HepG2 (cell line): Measurements from ENCODE around the gene LYSMD1. TPM values are rescaled to one million over a fixed set of nuclear protein-coding genes. Genes with fewer than 3 reads are reported as not detected.

ENCODE experiments used
- EP300 ChIP-seq, 3 experiments: sonication (generic) in 1 of 3; formaldehyde crosslinking in 1 of 3; IDR thresholded peaks; 2 replicates each; pipeline versions ENCODE4 v1.5.1 to v1.6.1; 2011 to 2020; ENCODE audit warnings: low read depth in 2 of 3, low read length in 2 of 3, borderline replicate concordance in 1 of 3, improper control_type of control experiment in 1 of 3, mild to moderate bottlenecking in 1 of 3, missing genetic modification reagents in 1 of 3, moderate library complexity in 1 of 3
- HES4 ChIP-seq: sonication (generic); formaldehyde crosslinking; IDR thresholded peaks from 2 replicates; pipeline ENCODE4 v1.9.0; 2021; ENCODE audit warnings: mild to moderate bottlenecking, missing genetic modification reagents, borderline replicate concordance
- HNRNPK ChIP-seq: fragments of 200-400 bp; formaldehyde crosslinking; IDR thresholded peaks from 2 replicates; pipeline ENCODE4 v1.6.1; 2018; ENCODE audit warnings: low read length, low read depth, moderate library complexity, mild to moderate bottlenecking; ENCODE audit not compliant: poor library complexity, severe bottlenecking
- IRX3 ChIP-seq: sonication (generic); formaldehyde crosslinking; IDR thresholded peaks from 2 replicates; pipeline ENCODE4 v1.8.1; 2023; ENCODE audit warnings: mild to moderate bottlenecking, low read depth, missing genetic modification reagents, borderline replicate concordance
- MBNL3 ChIP-seq: fragments of 250-450 bp; sonication (Bioruptor Pico); conservative IDR thresholded peaks from 2 replicates; pipeline ENCODE4 v1.8.0; 2022; ENCODE audit warnings: mild to moderate bottlenecking, inconsistent platforms
- SATB2 ChIP-seq: sonication (generic); formaldehyde crosslinking; IDR thresholded peaks from 2 replicates; pipeline ENCODE4 v1.5.0; 2020; ENCODE audit warnings: missing genetic modification reagents
- SPEN ChIP-seq: sonication (generic); formaldehyde crosslinking; IDR thresholded peaks from 2 replicates; pipeline ENCODE4 v1.5.1; 2020; ENCODE audit warnings: low read depth, mild to moderate bottlenecking, missing genetic modification reagents
- TCF7L2 ChIP-seq: IDR thresholded peaks from 2 replicates; pipeline ENCODE4 v1.6.1; 2011; ENCODE audit warnings: mild to moderate bottlenecking, low read depth, low read length, moderate library complexity
- TEAD2 ChIP-seq: sonication (generic); formaldehyde crosslinking; IDR thresholded peaks from 2 replicates; pipeline ENCODE4 v1.9.0; 2021; ENCODE audit warnings: missing genetic modification reagents
- THAP11 ChIP-seq: IDR thresholded peaks from 2 replicates; pipeline ENCODE4 v1.6.1; 2016; ENCODE audit warnings: missing biosample characterization, missing genetic modification reagents
- U2AF1 ChIP-seq: fragments of 200-400 bp; formaldehyde crosslinking; optimal IDR thresholded peaks from 2 replicates; pipeline ENCODE3; 2017; ENCODE audit warnings: mild to moderate bottlenecking, low read depth, low read length
- ZBTB1 ChIP-seq: sonication (generic); formaldehyde crosslinking; IDR thresholded peaks from 2 replicates; pipeline ENCODE4 v1.4.0; 2020; ENCODE audit warnings: missing genetic modification reagents, borderline replicate concordance
- ZBTB38 ChIP-seq: sonication (generic); formaldehyde crosslinking; IDR thresholded peaks from 2 replicates; pipeline ENCODE4 v1.5.1; 2020; ENCODE audit warnings: mild to moderate bottlenecking, missing genetic modification reagents
- ZFP82 ChIP-seq: sonication (generic); formaldehyde crosslinking; IDR thresholded peaks from 2 replicates; pipeline ENCODE4 v1.5.1; 2020; ENCODE audit warnings: mild to moderate bottlenecking, missing genetic modification reagents, borderline replicate concordance
- ZFX ChIP-seq: sonication (generic); formaldehyde crosslinking; IDR thresholded peaks from 2 replicates; pipeline ENCODE4 v1.4.0; 2020; ENCODE audit warnings: mild to moderate bottlenecking, low read depth, missing genetic modification reagents, moderate library complexity
- ZNF121 ChIP-seq: sonication (generic); formaldehyde crosslinking; IDR thresholded peaks from 2 replicates; pipeline ENCODE4 v1.5.0; 2020; ENCODE audit warnings: mild to moderate bottlenecking, missing genetic modification reagents
- ZNF274 ChIP-seq: sonication (generic); formaldehyde crosslinking; IDR thresholded peaks from 2 replicates; pipeline ENCODE4 v1.5.1; 2020; ENCODE audit warnings: mild to moderate bottlenecking, missing genetic modification reagents
- ZNF431 ChIP-seq: sonication (generic); formaldehyde crosslinking; IDR thresholded peaks from 2 replicates; pipeline ENCODE4 v1.9.0; 2022; ENCODE audit warnings: missing genetic modification reagents, low read depth, mild to moderate bottlenecking, borderline replicate concordance
- ZNF496 ChIP-seq: sonication (generic); formaldehyde crosslinking; IDR thresholded peaks from 2 replicates; pipeline ENCODE4 v1.8.1; 2023; ENCODE audit warnings: mild to moderate bottlenecking, moderate library complexity, missing genetic modification reagents; ENCODE audit not compliant: insufficient replicate concordance
- ZNF816 ChIP-seq: sonication (generic); formaldehyde crosslinking; IDR thresholded peaks from 2 replicates; pipeline ENCODE4 v1.8.0; 2022; ENCODE audit warnings: missing genetic modification reagents, mild to moderate bottlenecking, borderline replicate concordance
- polyA plus RNA-seq, 8 experiments: library from polyadenylated mRNA; depleted of rRNA in 3 of 8; stranded (reverse) in 7 of 8; unstranded in 1 of 8; fragments of >200 nt; fragmentation: Illumina TruSeq in 4 of 8; extraction: Trizol in 4 of 8; gene quantifications; 2 replicates each; pipeline versions ENCODE4 v1.2.1 to v1.2.3, GENCODE V29; 2011 to 2016; ENCODE audit warnings: low read depth in 4 of 8, missing spikeins in 1 of 8, mixed read lengths in 1 of 8; ENCODE audit not compliant: insufficient read depth in 1 of 8
- total RNA-seq, 5 experiments: library from RNA; depleted of rRNA; stranded (reverse); fragments of >200 nt; fragmentation: Illumina TruSeq; extraction: Trizol; gene quantifications; 2 replicates each; pipeline ENCODE4 v1.2.3, GENCODE V29; 2016; ENCODE audit warnings: low read depth in 1 of 5
- TF ChIP-seq, protein P1 (sequence below): fragments of 450-650 bp; IDR thresholded peaks from 2 replicates; pipeline ENCODE4 v1.6.1; 2016
- TF ChIP-seq, protein P2 (sequence below): sonication (generic); formaldehyde crosslinking; IDR thresholded peaks from 2 replicates; pipeline ENCODE4 v1.4.0; 2020; ENCODE audit warnings: missing genetic modification reagents, borderline replicate concordance
- TF ChIP-seq, protein P3 (sequence below): sonication (generic); formaldehyde crosslinking; IDR thresholded peaks from 2 replicates; pipeline ENCODE4 v1.4.0; 2020; ENCODE audit warnings: missing genetic modification reagents
- TF ChIP-seq, protein P4 (sequence below): sonication (generic); formaldehyde crosslinking; IDR thresholded peaks from 2 replicates; pipeline ENCODE4 v1.4.0; 2020; ENCODE audit warnings: mild to moderate bottlenecking, missing genetic modification reagents

The LYSMD1 gene
- total and polyA plus RNA-seq, 2 of the 13 experiments (the other 11 are each of a cell fraction or from before 2014, with no cell fraction given): 3.8 to 4.8 TPM

DNA sequence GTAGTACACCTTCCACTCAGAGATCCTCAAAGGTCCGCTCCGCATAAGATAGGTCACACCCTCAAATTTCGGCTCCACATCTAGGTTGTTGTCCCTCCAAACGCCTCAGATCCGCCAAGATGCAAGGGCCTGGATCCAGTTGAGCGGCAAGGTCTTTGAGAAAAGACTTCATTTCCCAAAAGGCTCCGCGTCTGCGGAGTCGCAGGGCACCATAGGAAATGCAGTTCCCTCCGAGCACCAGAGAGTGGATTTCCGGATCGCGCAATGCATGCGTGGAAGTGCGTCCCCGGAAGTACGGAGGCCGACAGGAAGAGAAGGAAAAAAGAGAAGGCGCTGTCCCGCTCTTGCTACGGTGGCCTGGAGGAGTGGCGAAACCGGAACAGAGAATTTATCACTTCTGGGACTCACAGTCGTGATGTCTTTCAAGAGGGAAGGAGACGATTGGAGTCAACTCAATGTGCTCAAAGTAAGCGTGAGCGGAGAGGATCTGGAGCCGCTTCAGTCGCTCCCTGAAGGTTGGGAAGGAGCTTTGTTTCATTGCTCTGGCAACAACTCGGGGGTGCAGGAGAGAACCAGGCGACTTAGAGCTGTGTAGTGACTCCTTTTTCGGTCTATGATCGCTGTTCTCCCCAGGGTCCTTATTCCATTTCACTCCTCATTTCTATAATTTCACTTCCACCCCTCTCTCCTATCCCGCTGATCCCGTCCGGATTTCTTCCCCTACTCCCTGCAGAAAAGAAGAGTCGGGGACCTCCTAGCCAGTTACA lies at the start of gene LYSMD1, which contains the start of gene SCNM1 (continued):
- TF ChIP-seq, protein P1, sequence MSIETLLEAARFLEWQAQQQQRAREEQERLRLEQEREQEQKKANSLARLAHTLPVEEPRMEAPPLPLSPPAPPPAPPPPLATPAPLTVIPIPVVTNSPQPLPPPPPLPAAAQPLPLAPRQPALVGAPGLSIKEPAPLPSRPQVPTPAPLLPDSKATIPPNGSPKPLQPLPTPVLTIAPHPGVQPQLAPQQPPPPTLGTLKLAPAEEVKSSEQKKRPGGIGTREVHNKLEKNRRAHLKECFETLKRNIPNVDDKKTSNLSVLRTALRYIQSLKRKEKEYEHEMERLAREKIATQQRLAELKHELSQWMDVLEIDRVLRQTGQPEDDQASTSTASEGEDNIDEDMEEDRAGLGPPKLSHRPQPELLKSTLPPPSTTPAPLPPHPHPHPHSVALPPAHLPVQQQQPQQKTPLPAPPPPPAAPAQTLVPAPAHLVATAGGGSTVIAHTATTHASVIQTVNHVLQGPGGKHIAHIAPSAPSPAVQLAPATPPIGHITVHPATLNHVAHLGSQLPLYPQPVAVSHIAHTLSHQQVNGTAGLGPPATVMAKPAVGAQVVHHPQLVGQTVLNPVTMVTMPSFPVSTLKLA: peak; percentile 55; the same call in 1 of the 2 replicates
- TF ChIP-seq, protein P2, sequence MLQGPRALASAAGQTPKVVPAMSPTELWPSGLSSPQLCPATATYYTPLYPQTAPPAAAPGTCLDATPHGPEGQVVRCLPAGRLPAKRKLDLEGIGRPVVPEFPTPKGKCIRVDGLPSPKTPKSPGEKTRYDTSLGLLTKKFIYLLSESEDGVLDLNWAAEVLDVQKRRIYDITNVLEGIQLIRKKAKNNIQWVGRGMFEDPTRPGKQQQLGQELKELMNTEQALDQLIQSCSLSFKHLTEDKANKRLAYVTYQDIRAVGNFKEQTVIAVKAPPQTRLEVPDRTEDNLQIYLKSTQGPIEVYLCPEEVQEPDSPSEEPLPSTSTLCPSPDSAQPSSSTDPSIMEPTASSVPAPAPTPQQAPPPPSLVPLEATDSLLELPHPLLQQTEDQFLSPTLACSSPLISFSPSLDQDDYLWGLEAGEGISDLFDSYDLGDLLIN (CRISPR knock-in tag): peak; percentile 88
- TF ChIP-seq ZNF121: peak; percentile 23; the same call in 1 of the 2 replicates
- TF ChIP-seq MBNL3 (CRISPR knock-in tag): no peak
- no peak for TF ChIP-seq ZFP82 (CRISPR knock-in tag)
- TF ChIP-seq ZBTB38 (CRISPR knock-in tag): 0 out of 2 replicates have a peak, but pooled peaks have one; percentile 66
- peak; percentile 99 for TF ChIP-seq ZFX (CRISPR knock-in tag)
- TF ChIP-seq, protein P3, sequence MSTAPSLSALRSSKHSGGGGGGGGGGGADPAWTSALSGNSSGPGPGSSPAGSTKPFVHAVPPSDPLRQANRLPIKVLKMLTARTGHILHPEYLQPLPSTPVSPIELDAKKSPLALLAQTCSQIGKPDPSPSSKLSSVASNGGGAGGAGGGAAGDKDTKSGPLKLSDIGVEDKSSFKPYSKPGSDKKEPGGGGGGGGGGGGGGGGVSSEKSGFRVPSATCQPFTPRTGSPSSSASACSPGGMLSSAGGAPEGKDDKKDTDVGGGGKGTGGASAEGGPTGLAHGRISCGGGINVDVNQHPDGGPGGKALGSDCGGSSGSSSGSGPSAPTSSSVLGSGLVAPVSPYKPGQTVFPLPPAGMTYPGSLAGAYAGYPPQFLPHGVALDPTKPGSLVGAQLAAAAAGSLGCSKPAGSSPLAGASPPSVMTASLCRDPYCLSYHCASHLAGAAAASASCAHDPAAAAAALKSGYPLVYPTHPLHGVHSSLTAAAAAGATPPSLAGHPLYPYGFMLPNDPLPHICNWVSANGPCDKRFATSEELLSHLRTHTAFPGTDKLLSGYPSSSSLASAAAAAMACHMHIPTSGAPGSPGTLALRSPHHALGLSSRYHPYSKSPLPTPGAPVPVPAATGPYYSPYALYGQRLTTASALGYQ: 0 out of 2 replicates have a peak, but pooled peaks have one; percentile 56
- no peak for TF ChIP-seq TCF7L2
- TF ChIP-seq, protein P4, sequence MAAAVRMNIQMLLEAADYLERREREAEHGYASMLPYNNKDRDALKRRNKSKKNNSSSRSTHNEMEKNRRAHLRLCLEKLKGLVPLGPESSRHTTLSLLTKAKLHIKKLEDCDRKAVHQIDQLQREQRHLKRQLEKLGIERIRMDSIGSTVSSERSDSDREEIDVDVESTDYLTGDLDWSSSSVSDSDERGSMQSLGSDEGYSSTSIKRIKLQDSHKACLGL (CRISPR knock-in tag): no peak
- TF ChIP-seq HNRNPK: no peak
- peak; percentile 45; the same call in 1 of the 2 replicates for TF ChIP-seq ZNF816
- TF ChIP-seq ZNF496 (CRISPR knock-in tag): no peak
- no peak for TF ChIP-seq ZNF431 (CRISPR knock-in tag)
- TF ChIP-seq THAP11 (CRISPR knock-in tag): peak; percentile 99
- TF ChIP-seq ZBTB1 (CRISPR knock-in tag): no peak
- no peak for TF ChIP-seq TEAD2
- no peak for TF ChIP-seq U2AF1
- peak in 1 of 2 experiments; percentile 54; a peak in 1 of 4 replicates for TF ChIP-seq EP300 (IDR thresholded peaks at IDR 0.05; ENCODE audit: low read depth in 2 of 2, low read length in 2 of 2)
- TF ChIP-seq EP300 (CRISPR knock-in tag; IDR thresholded peaks at IDR 0.05; ENCODE audit: borderline replicate concordance): peak; percentile 29; the same call in 1 of the 2 replicates
- TF ChIP-seq IRX3: no peak
- TF ChIP-seq HES4: peak; percentile 18; the same call in 1 of the 2 replicates
- TF ChIP-seq SPEN: peak; percentile 99
- peak; percentile 84 for TF ChIP-seq ZNF274 (CRISPR knock-in tag)
- no peak for TF ChIP-seq SATB2 (CRISPR knock-in tag)
